GM18519 (cell line): ENCODE results near the gene CERS6.
"Not testable (repeated sequence)": the region's sequence is repeated elsewhere in the genome, so short reads cannot be mapped to it uniquely, and the experiment has no call there.

Experiments used
- ATAC-seq: cut with Tn5 transposase; IDR thresholded peaks from one replicate; pipeline ENCODE4 v1.9.1; 2021; ENCODE audit warnings: mild to moderate bottlenecking, moderate library complexity; ENCODE audit not compliant: unreplicated experiment, low FRiP score

The CERS6 gene

DNA sequence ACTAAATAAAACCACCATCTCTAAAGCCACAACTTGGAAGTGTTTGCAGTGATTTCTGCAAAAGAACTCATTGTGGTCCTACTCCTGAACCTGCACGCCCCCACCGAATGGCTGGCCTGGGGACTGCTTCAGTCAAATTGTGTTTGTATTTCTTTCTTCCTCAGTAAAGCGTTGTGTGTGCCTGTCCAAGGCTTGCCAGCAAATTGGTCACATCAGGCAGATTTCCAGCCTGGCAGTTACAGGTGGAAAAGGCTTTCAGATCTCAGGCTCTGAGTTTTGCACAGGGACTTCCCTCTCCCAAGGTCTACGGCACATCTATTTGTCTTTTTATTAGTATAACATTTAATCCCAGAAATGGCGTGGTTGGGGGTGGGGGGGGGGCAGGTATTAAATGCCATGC is 292.4 kb downstream of the CERS6 start:
- no peak for ATAC-seq

DNA sequence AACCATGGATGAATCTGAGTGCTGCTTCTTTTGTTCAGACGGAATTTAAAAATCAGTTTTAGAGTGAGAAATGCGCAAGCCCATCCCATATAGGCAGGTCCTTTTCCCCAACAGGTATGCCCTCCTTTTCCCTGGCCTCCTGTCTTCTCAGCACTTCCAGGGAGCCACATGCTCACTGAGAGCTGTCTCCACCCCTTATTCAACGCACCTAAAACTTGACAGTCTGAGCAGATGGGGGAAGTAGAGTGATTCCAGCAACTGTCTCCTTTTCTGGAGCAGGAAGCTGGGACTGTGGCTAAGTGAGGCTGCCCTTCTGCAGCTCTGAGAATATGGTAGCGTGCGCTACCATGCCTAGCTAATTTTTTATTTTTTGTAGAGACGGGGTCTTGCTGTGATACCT is 293.2 kb downstream of the CERS6 start:
- no peak for ATAC-seq

DNA sequence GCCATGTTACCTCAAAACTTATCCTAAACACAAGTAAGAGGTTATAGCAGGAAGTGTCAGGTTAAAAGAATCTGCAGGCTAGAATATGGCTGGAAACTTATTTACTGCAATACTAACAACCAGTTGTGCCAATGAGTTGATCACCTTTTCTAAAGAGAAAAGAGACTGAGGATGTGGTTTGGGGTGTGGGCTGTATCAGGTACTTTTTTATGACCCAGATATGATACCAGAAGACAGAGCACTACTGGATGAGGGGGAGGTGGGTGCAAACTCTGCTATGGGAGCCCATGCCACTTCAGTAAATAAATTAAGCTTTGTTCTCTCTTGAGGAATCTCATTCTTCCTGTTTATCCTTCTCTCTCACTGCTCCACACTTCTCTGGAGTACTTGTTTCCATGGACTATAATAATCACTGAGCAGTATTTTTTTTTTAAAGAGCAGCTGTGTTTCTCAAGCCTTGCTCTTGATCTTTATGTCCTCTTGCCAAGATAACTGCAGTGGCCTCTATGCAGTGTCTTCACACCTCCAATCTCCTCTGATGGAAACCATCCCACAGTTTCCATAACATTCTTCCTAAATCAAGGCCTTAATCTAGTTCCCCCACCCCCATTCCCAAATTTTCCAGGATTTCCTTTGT is 295.1 kb downstream of the CERS6 start:
- peak; percentile 90 for ATAC-seq

DNA sequence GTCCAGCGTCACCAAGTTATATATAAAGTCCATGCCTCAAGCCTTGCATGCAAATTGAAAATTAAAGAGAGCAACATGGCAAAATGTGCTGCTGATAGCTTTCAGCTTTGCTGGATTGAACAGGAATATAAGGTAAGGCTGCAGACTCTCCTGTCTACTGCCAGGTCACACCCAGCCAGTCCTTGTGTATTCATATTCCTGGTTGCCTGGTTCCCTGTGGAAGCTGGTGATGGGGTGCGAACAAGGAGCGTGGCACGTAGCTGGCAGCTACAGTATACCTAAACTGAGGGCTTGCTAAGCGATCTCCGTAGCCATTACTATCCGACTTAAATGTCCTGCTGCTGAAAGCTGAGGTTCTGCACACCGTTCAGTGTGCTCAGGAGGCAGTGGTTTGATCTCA is 296.3 kb downstream of the CERS6 start:
- no peak for ATAC-seq

- ATAC-seq, result no peak
Measured at GRCh38 chr2:168753765-168754329, 297.8 kb downstream of the CERS6 start.

GRCh38 chr2:168757223-168757622 is 301.2 kb downstream of the CERS6 start:
- ATAC-seq, result no peak

DNA sequence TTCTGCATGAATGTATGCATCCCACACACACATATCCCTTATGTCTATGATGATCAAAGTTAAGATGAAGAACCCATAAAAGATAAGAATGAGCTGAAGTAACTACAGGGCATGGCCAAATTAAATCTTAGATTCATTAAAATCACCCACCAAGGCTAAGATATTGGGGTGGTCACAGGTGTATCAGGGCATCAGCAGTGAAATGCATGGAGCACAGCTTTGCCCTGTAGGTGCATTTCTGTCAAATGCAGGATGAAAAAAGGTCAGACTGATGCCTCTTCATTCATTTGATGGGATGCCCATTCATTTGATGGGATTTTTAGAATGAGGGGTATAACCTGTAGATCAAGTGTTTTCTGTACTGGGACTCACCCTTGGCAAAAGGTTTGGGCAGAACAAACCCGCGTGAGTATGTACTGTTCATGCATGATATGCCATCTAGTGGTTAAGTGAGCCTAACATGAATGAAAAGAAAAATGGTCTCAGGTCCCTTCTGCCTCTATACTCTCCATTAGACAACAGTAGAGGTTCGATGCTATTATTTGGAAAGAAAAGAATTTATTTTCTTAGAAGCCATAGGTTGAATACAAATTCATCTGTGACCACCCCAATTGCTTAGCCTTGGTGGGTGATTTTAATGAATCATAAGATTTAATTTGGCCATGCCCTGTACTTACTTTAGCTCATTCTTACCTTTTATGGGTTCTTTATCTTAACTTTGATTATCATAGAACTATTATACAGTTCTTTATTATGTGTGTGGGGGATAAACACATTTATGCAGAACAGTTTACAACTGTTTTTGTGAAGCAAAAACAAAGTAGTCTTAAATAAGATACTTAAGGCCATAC is 303.1 kb downstream of the CERS6 start:
- ATAC-seq, result peak; percentile 81

DNA sequence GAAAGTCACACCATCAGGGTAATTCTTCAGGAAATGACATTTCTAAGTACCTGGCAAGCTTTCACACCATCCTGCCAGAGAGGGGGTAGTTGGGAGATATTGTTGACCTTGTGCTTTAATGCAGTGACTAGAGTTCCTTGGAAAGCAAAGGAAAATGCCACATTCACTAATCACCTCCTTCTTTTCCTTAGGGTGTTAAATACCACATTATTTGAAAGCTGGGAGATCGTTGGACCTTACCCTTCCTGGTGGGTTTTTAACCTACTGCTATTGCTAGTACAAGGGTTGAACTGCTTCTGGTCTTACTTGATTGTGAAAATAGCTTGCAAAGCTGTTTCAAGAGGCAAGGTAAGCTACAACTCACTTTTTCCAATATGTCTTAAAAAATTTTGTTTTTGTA is 309.3 kb downstream of the CERS6 start:
- ATAC-seq, result no peak

DNA sequence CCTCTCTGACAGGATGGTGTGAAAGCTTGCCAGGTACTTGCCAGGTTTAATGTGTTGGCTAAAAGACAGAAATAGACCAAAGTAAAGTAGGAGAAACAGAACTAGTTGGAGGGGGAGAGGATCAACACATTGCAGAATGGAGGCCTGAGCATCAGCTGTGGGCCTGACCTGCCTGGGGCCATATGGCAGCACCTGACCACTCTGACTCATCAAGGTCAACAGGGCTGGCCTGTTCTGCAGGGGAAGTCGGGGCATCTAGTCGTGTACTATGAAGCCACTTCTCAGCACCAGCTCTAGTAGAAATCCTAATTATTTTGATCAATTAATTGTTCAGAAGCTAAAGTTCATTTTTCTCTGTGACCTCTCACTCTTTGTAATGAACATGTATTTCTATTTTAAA is 310.5 kb downstream of the CERS6 start:
- ATAC-seq, result no peak

DNA sequence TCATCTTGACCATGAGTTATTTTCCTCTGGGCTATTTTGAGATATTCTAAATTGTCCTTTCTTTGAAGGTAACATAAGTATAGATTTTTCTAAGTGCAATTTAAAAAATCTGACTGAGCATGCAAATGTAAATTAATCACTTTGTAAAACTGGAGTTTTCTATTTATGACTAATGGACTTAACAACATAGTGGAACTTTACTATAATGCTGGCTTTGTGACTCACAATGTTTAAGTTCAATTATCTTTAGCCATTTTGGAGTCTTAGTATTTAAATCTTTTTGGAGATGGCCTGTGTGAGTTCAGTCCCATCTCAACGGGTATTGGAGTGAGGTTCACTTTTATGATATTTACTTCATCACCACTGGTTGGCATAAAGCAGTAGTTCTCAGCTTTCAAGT is 311.2 kb downstream of the CERS6 start:
- no peak for ATAC-seq

GRCh38 chr2:168768357-168768756 is 312.3 kb downstream of the CERS6 start:
- not testable (repeated sequence) for ATAC-seq

GRCh38 chr2:168770796-168771195 is 314.7 kb downstream of the CERS6 start:
- ATAC-seq, result no peak

- no peak for ATAC-seq
Measured at GRCh38 chr2:168772704-168773103, 316.6 kb downstream of the CERS6 start.

DNA sequence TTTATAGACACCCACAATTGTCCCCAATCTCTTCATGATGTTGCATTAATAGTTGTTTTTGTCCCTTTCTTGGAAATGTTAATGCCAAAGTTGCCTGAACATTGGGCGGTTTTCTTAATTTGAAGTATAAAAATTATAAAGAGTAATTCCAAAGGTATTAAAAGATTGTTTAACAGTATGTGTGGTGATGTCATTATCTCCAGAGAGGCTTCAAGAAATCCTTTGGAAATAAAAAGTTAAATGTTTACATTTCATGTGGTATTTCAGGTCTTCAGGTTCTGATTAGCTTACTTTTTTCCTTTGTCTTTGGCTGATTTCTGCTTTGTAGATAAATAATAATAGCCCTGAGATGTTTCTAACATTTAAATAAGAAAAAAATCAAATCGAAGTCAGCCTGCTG is 317.1 kb downstream of the CERS6 start:
- no peak for ATAC-seq

DNA sequence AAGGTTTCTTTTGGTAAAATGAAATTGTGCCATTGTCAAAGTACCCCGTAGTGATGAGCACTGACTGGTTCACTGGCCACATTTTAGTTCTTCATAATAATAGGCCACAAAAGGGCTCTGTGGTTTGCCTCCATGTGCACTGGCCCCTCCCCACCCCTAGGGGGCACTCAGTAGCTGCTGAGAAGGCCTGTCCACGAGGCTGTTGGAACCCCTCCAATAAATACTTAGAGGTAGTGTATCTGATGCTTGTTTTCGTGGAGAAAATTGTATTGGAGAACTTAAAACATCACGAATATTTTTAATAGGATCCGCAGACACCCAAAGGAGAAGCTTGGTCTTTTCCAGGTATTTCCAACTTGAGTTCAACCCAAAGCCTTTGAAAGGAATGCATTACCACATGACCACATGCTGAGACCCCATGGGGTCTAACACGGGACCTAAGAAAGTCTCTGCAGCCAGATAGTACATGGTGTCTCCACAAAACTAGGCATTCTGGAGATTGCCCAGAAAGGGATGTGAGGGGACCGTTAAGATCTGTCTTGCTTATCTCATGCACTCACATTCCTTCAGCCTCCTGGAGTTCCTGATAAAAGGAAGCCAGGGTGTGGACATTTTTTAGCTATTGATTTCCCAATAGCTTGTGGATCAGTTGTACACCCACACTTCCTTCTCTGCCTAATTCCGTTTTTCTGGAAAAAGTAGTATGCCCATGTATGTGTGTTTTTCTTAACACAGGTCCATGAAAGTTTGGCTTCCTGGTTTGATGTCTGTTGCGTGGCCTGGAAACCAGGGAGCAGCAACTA is 317.8 kb downstream of the CERS6 start:
- peak; percentile 73 for ATAC-seq

GRCh38 chr2:168775837-168776236 is 319.8 kb downstream of the CERS6 start:
- ATAC-seq, result no peak

GRCh38 chr2:168780669-168781071 is 324.6 kb downstream of the CERS6 start:
- no peak for ATAC-seq

GRCh38 chr2:168781191-168781817 is 325.2 kb downstream of the CERS6 start:
- no peak for ATAC-seq

DNA sequence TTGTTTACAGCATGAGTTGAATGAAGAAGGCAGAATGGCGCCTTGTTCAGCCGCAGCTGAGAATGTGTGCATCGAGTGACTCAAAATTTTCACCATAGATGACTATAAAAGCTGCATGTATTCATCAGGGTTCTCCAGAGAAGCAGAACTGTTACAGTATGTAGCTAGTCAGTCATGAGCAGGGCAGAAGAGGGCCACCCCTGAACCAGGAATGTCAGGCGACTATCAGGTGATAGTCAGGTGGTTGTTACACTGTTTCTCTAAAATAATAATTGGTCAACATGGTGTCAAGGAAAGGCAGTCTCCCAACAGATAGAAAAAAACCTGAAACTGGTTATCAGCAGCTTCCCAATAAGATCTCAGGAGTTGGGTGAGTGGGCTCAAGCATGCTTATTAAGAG is 326.2 kb downstream of the CERS6 start:
- ATAC-seq, result no peak

GRCh38 chr2:168784993-168785392 is 328.9 kb downstream of the CERS6 start:
- no peak for ATAC-seq
